Prostate gland (tissue), 2 donors: ENCODE results near the gene DYRK2. TPM values are rescaled to one million over a fixed set of nuclear protein-coding genes. Genes with fewer than 3 reads are reported as not detected.

ENCODE experiments used
- DNase-seq: peaks from one replicate; pipeline ENCODE4 v3.0.0-alpha.2; 2019; ENCODE audit warnings: low spot score
- H3K27ac ChIP-seq, 2 donors: fragments of 200-600 bp; sonication (generic); 2 replicates each; pipeline ENCODE4 v1.5.1; 2017 to 2019
- H3K27me3 ChIP-seq: fragments of 200-600 bp; sonication (generic); replicated peaks from 2 replicates; pipeline ENCODE4 v1.5.1; 2019; ENCODE audit not compliant: insufficient read depth
- H3K36me3 ChIP-seq, 2 donors: fragments of 200-600 bp; sonication (generic); 1 replicate in 1 of 2; 2 replicates in 1 of 2; pipeline versions ENCODE4 v1.5.1 to v1.8.1; 2017 to 2019
- H3K4me1 ChIP-seq: fragments of 200-600 bp; sonication (generic); replicated peaks from 2 replicates; pipeline ENCODE4 v1.5.1; 2019
- H3K4me3 ChIP-seq, 2 donors: fragments of 200-600 bp; sonication (generic); 2 replicates each; pipeline ENCODE4 v1.5.1; 2017 to 2019
- H3K9me3 ChIP-seq: fragments of 200-600 bp; sonication (generic); 2 replicates; pipeline ENCODE4 v1.5.1; 2017
- POLR2A ChIP-seq: fragments of 450-650 bp; IDR thresholded peaks from one replicate; pipeline ENCODE4 v1.6.1; 2016; ENCODE audit warnings: antibody characterized with exemption, mild to moderate bottlenecking
- POLR2AphosphoS5 ChIP-seq: sonication (generic); formaldehyde crosslinking; IDR thresholded peaks from one replicate; pipeline ENCODE4 v1.6.1; 2017; ENCODE audit warnings: antibody characterized with exemption
- WGBS: methylation state at CpG from one replicate; pipeline ENCODE4 v1.1.5; 2018; 5-methylcytosine and 5-hydroxymethylcytosine counted together
- intact Hi-C: fragments of 100-400 bp; cut with DNase I; formaldehyde crosslinking; loops from one replicate; pipeline ENCODE4 v1.14.2; 2022
- total RNA-seq, 2 donors: library from RNA; depleted of rRNA; stranded (reverse); fragments of >200 nt; gene quantifications; one replicate each; pipeline ENCODE4 v1.1.0, GENCODE V29; 2016
- TF ChIP-seq, protein P1 (sequence below), 4 experiments: fragments of 200-600 bp in 2 of 4; fragments of 450-650 bp in 2 of 4; sonication (generic) in 2 of 4; IDR thresholded peaks; 1 replicate in 3 of 4; 2 replicates in 1 of 4; pipeline ENCODE4 v1.5.1; 2016 to 2019; ENCODE audit warnings: antibody characterized with exemption in 4 of 4, mild to moderate bottlenecking in 2 of 4, moderate library complexity in 2 of 4

DYRK2 gene
- total RNA-seq, 2 donors from 2014 or later: 16.7 to 31.9 TPM

DNA sequence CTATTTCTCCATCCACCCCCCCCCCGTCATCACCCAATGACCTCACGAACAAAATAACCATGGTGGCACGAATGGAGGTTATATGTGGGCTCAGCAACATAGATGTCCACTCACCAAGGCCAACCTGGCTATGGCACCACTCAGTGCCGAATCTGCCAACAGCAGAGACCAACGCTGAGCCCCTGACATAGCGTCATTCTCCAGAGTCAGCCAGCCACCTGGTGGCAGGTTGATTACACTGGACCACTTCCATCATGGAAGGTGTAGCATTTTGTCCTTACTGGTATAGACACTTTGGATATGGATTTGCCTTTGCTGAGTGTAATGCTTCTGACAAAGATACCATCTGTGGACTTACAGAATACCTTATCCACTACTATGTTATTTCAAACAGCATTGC is 24.2 kb upstream of the DYRK2 start:
- no peaks in the 10 kb centered on the region for H3K27me3 ChIP-seq
- intact Hi-C loops: no loop called here
- no peak for TF ChIP-seq POLR2AphosphoS5
- no peak for TF ChIP-seq POLR2A
- TF ChIP-seq, protein P1, sequence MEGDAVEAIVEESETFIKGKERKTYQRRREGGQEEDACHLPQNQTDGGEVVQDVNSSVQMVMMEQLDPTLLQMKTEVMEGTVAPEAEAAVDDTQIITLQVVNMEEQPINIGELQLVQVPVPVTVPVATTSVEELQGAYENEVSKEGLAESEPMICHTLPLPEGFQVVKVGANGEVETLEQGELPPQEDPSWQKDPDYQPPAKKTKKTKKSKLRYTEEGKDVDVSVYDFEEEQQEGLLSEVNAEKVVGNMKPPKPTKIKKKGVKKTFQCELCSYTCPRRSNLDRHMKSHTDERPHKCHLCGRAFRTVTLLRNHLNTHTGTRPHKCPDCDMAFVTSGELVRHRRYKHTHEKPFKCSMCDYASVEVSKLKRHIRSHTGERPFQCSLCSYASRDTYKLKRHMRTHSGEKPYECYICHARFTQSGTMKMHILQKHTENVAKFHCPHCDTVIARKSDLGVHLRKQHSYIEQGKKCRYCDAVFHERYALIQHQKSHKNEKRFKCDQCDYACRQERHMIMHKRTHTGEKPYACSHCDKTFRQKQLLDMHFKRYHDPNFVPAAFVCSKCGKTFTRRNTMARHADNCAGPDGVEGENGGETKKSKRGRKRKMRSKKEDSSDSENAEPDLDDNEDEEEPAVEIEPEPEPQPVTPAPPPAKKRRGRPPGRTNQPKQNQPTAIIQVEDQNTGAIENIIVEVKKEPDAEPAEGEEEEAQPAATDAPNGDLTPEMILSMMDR (IDR thresholded peaks at IDR 0.05): no peak
- DNase-seq: no peak
- no peaks in the 10 kb centered on the region for H3K4me1 ChIP-seq
- H3K27ac ChIP-seq: no peak overlapping the region
- no peaks in the 10 kb centered on the region for H3K36me3 ChIP-seq
- H3K4me3 ChIP-seq: no peak overlapping the region
- H3K9me3 ChIP-seq: no peaks in the 10 kb centered on the region
- WGBS: 98% methylated on average over 6 of the region's 6 CpGs

DNA sequence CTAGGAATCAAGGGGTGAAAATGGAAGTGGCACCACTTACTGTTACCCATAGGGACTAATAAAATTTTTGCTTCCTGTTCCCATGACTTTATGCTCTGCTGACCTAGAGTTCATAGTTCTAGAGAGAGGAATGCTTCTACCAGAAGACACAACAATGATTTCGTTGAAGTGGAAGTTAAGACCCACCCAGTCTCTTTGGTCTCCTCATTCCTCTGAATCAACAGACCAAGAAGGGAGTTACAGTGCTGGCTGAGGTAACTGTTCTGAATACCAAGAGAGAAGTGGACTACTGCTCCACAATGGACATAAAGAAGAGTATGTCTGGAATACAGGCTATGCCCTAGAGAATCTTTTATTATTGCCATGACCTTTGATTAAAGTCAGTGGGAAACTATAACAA is 23.5 kb upstream of the DYRK2 start:
- intact Hi-C loops: no loop called here
- Histone ChIP-seq H3K4me3 (no peak overlapping the region), H3K9me3 (no peaks in the 10 kb centered on the region), H3K36me3 (no peaks in the 10 kb centered on the region), H3K27me3 (no peaks in the 10 kb centered on the region), H3K4me1 (no peaks in the 10 kb centered on the region), H3K27ac (no peak overlapping the region)
- TF ChIP-seq, protein P1 (IDR thresholded peaks at IDR 0.05): no peak
- no peak for TF ChIP-seq POLR2AphosphoS5
- no peak for TF ChIP-seq POLR2A
- 72% methylated on average over 1 of the region's 1 CpG for WGBS
- no peak for DNase-seq

DNA sequence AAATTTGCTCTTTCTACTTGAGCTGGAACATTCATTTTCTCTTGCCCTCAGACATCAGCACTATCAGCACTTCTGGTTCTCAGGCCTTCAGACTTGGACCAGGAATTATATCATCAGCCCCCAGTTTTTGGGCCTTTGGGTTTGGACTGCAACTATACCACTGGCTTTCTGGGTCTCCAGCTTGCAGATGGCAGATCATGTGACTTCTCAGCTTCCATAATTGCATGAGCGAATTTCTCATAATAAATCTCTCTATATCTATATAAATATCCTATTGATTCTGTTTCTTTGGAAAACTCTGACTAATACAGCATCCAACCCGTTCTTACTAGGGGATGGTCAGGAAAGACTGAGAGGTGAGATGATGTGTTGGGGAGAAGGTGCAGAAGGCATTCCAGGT is 22.4 kb upstream of the DYRK2 start:
- no peak for DNase-seq
- TF ChIP-seq POLR2A: no peak
- no peak for TF ChIP-seq POLR2AphosphoS5
- TF ChIP-seq, protein P1 (IDR thresholded peaks at IDR 0.05): no peak
- H3K4me3 ChIP-seq: no peak overlapping the region
- no peaks in the 10 kb centered on the region for H3K27me3 ChIP-seq
- intact Hi-C loops: no loop called here
- WGBS: 88% methylated on average over 2 of the region's 2 CpGs
- H3K27ac ChIP-seq: no peak overlapping the region
- no peaks in the 10 kb centered on the region for H3K4me1 ChIP-seq
- H3K36me3 ChIP-seq: no peaks in the 10 kb centered on the region
- no peaks in the 10 kb centered on the region for H3K9me3 ChIP-seq

DNA sequence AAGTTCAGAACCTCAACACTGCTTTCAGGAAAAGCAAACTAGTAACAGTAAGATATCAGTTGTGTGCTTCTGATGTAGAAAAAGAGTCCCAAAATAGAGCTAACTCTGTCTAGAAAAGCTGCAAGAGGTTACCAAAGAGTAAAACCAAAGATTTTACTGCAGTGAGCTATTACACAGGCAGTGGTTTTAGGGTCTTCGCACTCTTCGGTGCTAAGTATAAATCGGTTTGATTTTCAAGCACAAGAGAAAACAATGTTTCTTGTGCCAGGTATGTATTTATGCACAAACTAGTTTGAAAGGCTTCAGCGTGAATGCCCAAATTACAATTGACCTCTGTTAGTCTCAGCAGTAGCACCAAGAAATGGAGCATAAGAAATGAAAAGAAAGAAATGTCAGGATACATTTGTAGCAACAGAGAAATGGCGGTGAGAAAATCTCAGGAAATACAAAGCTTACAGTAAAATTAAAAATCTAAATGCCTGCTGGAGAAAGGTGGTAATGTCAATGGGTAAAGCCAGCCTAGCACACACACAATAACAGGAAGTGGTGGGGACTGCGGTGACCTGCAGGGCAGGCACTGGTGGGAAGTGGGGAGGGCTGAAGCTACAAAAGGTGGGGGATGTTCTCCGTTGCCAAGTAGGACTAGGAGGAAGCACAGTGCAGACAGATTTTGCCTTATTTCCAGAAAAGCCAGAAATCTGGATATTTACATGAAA is 18.0 kb upstream of the DYRK2 start:
- WGBS: 65% methylated on average over 7 of the region's 7 CpGs
- TF ChIP-seq POLR2AphosphoS5 (no peak), POLR2A (no peak)
- TF ChIP-seq, protein P1 (IDR thresholded peaks at IDR 0.05): no peak

DNA sequence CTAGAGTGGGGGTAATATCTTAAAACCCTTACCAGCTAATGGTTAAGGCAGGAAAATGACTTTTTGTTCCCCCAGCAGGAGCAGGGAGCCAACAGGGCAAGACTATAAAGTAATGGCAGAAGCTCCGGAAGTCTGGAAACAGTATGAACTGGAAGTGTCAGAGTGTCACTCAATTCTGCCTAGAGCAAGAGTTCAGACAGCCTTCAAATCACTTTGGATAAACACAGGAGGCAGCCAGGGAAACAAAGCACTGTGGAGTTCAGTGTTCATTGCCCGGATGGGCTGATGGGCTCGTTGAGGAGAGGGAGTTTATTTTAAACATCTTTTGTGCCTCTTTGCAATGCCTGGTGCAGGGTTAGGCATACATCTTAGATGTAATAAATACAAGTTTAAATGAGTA is 16.5 kb upstream of the DYRK2 start:
- no peak overlapping the region for H3K4me3 ChIP-seq
- intact Hi-C loops: no loop called here
- H3K27ac ChIP-seq: no peak overlapping the region
- H3K9me3 ChIP-seq: no peaks in the 10 kb centered on the region
- WGBS: 67% methylated on average over 3 of the region's 3 CpGs
- H3K4me1 ChIP-seq: no peaks in the 10 kb centered on the region
- DNase-seq: no peak
- no peaks in the 10 kb centered on the region for H3K36me3 ChIP-seq
- no peaks in the 10 kb centered on the region for H3K27me3 ChIP-seq
- TF ChIP-seq POLR2A (no peak), POLR2AphosphoS5 (no peak)
- TF ChIP-seq, protein P1 (IDR thresholded peaks at IDR 0.05): no peak

More for the DNA sequence above, 18.0 kb upstream of the DYRK2 start:
- Histone ChIP-seq H3K27me3 (no peaks in the 10 kb centered on the region), H3K4me3 (no peak overlapping the region), H3K4me1 (no peaks in the 10 kb centered on the region), H3K27ac (no peak overlapping the region), H3K36me3 (no peaks in the 10 kb centered on the region), H3K9me3 (no peaks in the 10 kb centered on the region)
- no peak for DNase-seq
- intact Hi-C loops: no loop called here
